GM18867 (cell line): ENCODE data around the gene GPC2.

Experiments
- ATAC-seq: cut with Tn5 transposase; IDR thresholded peaks from one replicate; pipeline ENCODE4 v1.9.1; 2021; ENCODE audit warnings: mild to moderate bottlenecking, moderate library complexity; ENCODE audit not compliant: unreplicated experiment

GPC2 gene

DNA sequence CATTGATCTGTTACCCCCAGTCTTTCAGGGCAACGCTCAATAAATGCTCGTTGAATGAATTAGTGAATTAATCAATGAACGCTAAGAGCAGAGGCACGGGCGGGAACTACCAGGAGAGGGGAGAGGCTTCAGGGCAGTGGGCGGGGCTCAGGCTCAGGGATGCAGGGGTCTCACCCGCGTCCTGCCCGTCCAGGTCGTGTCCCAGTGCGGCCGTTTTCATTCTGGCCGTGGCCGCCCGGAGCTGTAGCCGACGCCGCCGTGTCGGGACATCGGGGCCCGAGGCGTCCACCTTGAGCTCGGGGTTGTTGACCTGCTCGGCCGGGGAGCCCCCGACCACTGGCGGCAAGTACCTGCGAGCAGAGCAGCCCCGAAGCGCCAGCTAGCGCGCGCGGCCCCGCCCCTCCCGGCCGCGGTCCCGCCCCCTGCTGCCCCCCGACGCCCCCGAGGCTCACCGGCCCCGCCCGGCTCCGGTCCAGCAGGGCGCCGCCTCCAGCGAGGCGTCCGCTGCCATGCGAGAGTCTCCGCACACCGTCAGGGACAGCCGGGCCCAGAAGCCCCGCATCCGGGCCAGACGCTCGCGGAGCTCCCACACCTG is 6.0 kb downstream of the GPC2 start:
- no peak for ATAC-seq

DNA sequence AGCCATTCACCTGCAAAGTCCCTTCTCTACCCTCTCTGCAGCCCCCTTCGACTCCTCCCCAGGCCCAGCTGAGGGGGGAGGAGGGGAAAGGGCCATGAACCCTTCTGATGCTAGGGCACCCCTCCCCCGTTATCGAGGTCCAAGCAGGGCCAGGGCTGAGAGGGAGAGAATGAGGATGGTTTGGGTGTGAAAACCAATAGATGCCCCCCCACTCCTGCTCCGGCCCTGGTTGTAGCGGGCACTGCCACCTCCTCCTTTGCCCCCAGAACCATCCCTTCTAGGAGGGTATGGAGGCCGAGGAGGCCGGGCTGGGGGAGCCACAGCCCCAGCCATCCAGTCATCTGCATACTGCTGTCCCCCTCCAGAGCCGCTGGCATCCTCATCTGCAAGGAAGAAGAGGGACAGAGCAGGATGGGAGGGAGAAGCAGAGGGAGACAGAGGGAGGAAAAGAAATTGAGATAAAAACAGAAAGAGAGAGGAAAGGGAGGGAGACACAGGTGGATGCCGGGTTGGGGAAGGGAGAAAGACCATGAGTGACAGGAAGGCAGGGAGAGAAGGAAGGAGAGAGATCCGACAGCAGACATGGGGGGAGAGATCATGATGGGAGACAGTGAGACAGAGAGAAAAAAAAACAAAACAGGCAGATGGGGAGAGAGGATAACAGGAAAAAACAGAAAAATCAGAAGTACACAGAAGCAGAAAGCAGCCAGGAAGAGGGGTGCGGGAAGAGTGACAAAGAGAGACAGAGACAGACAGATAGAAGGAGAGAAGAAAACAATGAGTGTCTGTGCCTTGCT is 6.9 kb downstream of the GPC2 start:
- no peak for ATAC-seq

GRCh38 chr7:100169147-100169850 is 7.9 kb downstream of the GPC2 start:
- ATAC-seq: no peak

DNA sequence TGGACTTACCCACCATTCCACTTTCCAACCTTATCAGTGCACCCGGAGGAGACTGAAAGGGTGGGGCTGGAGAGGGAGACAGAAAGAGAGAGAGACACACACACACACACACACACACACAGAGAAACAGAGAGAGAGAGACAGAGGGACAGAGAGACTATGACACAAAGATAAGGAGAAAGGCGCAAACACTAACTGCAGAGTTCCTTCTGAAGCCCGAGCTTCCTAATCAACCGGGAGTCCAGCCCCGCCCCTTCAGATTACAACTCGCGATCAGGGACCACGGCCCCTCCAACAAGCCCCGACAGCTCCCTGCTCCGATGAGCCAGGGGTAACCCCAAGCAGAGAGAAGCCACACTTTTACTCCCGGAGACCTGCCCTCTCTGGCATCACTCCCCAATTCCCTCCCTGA is 9.3 kb downstream of the GPC2 start:
- no peak for ATAC-seq

GRCh38 chr7:100166970-100167911 is 9.9 kb downstream of the GPC2 start:
- ATAC-seq: no peak

- no peak for ATAC-seq
Observed at GRCh38 chr7:100166317-100166940, 10.8 kb downstream of the GPC2 start.

DNA sequence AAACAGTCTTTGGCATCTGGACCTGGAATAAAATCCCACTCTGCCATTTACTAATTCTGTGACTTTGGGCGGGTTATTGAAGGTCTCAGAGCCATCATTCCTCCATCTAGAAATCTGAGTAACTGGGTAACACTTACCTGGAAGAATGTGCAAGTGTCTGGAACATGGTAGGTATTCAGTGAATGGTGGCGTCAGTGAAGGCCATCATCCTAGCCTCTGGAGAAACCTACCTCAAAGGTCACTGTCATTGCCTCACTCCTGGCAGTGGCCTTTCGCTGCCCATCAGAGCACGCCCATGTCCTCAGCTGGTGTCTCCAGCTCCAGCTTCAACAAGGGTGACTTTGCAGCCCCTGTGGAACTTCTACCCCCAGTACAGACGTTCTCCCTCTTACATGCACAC is 13.3 kb downstream of the GPC2 start:
- no peak for ATAC-seq

DNA sequence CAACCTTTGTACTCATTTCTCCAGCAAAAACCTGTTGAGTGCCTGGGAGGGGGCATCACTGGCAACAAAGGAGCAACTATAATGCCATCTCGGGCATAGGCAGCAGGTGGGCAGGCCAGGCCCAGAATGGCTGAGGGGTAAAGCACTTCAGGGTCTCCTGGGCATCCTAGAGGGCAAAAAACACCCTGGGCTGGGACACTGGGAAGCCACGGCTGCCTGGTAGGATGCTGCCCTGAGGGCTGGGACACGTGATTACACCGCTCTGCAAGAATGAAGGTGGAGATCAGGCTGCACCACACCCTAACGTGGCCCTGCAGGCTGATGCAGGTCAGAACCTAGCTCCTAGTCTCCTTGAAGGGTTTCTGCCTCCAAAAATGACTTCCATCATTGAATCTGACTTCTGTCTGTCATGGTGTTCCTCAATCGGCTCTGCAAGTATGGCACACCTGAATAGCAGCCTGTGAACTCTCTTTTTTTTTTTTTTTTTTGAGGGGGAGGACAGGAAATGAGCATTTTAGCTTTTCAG is 14.1 kb downstream of the GPC2 start:
- ATAC-seq: no peak

GRCh38 chr7:100160067-100160466 is 17.1 kb downstream of the GPC2 start:
- ATAC-seq: no peak

GRCh38 chr7:100159099-100159623 is 18.0 kb downstream of the GPC2 start:
- no peak for ATAC-seq

GRCh38 chr7:100158229-100159098 is 18.7 kb downstream of the GPC2 start, which contains the start of gene TRAPPC14:
Gene TRAPPC14, minus strand, starts transcription at chr7:100158723. Its CDS starts 224 bp downstream, at chr7:100158499.
- ATAC-seq: peak; percentile 70

GRCh38 chr7:100157334-100158228 is 19.6 kb downstream of the GPC2 start:
- ATAC-seq: no peak

- no peak for ATAC-seq
Observed at GRCh38 chr7:100157069-100157333, 20.2 kb downstream of the GPC2 start.

DNA sequence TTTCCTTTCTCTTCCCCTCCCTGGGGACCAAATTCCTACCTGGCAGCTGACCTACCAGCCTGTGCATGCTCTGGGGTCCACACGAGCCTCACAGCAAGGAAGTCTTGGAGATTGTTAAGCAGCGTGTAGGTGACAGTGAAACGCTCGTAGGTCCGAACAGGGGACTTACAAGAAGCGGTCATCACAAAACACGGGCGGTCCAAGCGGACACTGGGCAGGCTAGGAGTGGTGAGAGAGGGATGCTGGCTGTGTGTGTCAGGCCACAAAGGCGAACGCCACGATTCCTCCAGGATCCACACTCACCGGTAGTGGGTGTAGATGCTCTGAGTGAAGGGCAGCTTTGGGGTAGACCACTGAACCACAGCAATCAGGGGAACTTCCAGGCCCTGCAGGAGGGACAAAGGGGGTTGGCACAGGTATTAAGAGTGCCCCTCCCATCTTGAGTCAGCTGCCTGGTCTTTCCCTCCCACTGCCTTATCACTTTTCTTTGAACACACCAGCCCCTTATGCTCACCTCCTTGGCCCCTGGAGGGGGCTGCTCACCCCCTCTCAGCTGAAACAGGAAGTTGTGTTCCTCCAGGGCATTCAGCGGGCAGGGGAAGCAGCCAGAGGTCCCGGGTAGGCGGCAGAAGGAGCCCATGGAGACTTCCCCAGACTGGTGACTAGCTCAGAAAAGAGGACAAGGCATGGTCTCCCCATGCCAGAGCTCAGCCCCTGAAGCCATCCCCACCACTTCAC is 20.7 kb downstream of the GPC2 start:
- ATAC-seq: no peak

DNA sequence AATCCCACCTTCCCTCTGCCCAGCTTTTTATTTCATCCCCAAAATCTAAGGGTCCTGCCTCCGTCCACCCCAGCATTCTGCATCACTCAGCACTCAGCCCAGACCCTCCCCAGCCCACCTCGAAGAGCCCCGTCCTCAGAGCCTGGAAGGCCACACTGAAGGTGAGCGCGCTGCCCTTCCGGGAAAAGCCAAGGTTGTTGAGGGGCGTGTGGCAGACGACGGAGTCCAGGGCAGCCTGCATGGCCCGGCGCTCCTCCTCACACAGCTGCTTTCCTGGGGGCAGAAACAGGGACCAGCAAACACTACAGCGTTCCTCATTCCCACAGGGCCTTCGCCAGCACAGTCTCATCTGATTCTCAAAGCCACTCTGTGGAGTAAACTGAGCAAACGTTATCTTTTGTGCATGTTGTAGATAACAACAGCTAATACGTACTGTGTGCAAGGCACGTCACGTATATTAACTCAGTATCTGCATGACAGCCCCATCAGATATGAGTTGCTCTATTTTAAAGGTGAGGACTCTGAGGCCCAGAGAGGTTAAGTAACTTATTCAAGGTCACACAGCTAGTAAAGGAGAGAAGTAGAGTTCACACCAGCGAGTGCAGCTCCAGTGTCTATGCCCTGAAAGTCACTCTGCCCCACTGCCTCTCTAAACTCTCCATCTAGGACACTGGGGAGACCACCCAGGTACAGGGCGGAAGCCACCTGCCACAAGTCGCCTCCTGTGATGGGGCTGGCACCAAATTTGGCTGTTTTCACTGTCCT is 21.4 kb downstream of the GPC2 start:
- ATAC-seq: no peak

GRCh38 chr7:100154651-100155491 is 22.3 kb downstream of the GPC2 start:
- no peak for ATAC-seq
